Astrocyte (in vitro differentiated cells and primary cell): ENCODE data around the gene PRM2.

Experiments used
- EZH2 ChIP-seq: IDR thresholded peaks from 2 replicates; pipeline ENCODE4 v1.6.1; 2012; ENCODE audit warnings: mild to moderate bottlenecking, low read length, inconsistent platforms; ENCODE audit not compliant: insufficient read depth
- TF ChIP-seq, protein P1 (sequence below): IDR thresholded peaks from 2 replicates; pipeline ENCODE4 v1.5.1; 2011; ENCODE audit warnings: low read depth, mild to moderate bottlenecking, inconsistent platforms, low read length, moderate library complexity; ENCODE audit not compliant: insufficient read depth

DNA sequence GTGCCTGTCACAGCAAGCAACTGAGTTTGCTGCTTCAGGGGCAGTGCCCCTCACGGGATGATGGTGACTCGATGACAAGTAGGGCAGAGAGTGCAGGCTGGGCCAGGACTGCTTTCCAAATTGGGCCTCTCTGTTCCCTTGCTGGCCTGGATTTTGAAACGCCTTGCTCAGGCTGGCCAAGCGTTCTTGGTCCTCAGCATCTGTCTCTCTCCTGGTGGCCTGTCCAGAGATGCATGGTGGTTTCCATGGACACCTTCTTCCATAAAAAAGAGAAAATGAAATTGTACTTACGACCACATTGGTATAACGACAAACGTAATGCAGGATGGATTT is 24.2 kb upstream of the PRM2 start:
- TF ChIP-seq, protein P1, sequence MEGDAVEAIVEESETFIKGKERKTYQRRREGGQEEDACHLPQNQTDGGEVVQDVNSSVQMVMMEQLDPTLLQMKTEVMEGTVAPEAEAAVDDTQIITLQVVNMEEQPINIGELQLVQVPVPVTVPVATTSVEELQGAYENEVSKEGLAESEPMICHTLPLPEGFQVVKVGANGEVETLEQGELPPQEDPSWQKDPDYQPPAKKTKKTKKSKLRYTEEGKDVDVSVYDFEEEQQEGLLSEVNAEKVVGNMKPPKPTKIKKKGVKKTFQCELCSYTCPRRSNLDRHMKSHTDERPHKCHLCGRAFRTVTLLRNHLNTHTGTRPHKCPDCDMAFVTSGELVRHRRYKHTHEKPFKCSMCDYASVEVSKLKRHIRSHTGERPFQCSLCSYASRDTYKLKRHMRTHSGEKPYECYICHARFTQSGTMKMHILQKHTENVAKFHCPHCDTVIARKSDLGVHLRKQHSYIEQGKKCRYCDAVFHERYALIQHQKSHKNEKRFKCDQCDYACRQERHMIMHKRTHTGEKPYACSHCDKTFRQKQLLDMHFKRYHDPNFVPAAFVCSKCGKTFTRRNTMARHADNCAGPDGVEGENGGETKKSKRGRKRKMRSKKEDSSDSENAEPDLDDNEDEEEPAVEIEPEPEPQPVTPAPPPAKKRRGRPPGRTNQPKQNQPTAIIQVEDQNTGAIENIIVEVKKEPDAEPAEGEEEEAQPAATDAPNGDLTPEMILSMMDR, result no peak
- TF ChIP-seq EZH2, result no peak
